GM12891 (cell line): ENCODE results near the gene ITPA.

Source experiments
- PAX5 ChIP-seq: IDR thresholded peaks from 2 replicates; pipeline ENCODE4 v1.6.1; 2011; ENCODE audit warnings: low read length, moderate library complexity, mild to moderate bottlenecking; ENCODE audit not compliant: insufficient read depth, severe bottlenecking
- POLR2A ChIP-seq: IDR thresholded peaks from 2 replicates; pipeline ENCODE4 v1.6.1; 2011; ENCODE audit warnings: low read depth, low read length, control low read depth
- POLR2AphosphoS5 ChIP-seq: IDR thresholded peaks from 2 replicates; pipeline ENCODE4 v1.6.1; 2011; ENCODE audit warnings: low read depth, low read length, control low read depth
- SPI1 ChIP-seq: IDR thresholded peaks from 2 replicates; pipeline ENCODE4 v1.6.1; 2011; ENCODE audit warnings: low read depth, low read length, control low read depth
- TAF1 ChIP-seq: IDR thresholded peaks from 2 replicates; pipeline ENCODE4 v1.6.1; 2011; ENCODE audit warnings: low read depth, low read length, control low read depth

DNA sequence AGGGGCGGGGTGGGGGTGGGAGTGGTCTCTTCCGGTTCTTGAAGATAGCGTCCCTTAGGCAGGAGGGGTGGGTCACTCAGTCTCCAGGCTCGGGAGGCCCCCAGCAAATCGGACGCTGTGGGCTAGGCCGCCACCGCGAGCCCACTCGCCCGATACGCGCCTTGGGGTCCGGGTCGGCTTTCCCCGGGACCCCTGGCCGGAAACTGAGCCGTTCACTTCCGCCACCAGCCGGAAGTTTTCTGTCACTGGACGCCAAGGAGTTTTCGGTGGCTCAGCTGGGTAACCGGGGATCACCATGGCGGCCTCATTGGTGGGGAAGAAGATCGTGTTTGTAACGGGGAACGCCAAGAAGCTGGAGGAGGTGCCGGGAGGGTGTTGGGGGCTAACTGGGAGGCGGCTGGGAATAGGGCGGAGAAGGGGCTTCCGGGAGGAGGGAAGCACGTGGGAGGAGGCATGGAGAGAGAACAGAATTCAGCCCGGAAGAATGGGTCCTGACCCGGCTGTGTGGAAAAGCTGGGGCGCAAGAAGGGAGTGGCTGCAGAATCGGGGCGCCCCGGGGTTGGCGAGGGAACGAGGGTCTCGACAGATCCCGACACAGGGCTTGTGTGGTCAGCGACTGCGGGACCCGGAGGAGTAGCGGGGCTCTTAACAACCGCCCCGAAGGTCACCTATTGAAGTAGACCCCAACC, at the start of gene ITPA:
- peak; percentile 69 for TF ChIP-seq POLR2AphosphoS5
- no peak for TF ChIP-seq SPI1
- peak; percentile 70; the same call in 1 of the 2 replicates for TF ChIP-seq TAF1
- peak; percentile 65; the same call in 1 of the 2 replicates for TF ChIP-seq POLR2A
- TF ChIP-seq PAX5 = no peak
